ENCODE results near the gene CBX5.
A peak's percentile ranks its signal among the peaks of the same experiment; 100 is the strongest.
"Not testable (repeated sequence)": the region's sequence is repeated elsewhere in the genome, so short reads cannot be mapped to it uniquely, and the experiment has no call there.

CBX5 gene

DNA sequence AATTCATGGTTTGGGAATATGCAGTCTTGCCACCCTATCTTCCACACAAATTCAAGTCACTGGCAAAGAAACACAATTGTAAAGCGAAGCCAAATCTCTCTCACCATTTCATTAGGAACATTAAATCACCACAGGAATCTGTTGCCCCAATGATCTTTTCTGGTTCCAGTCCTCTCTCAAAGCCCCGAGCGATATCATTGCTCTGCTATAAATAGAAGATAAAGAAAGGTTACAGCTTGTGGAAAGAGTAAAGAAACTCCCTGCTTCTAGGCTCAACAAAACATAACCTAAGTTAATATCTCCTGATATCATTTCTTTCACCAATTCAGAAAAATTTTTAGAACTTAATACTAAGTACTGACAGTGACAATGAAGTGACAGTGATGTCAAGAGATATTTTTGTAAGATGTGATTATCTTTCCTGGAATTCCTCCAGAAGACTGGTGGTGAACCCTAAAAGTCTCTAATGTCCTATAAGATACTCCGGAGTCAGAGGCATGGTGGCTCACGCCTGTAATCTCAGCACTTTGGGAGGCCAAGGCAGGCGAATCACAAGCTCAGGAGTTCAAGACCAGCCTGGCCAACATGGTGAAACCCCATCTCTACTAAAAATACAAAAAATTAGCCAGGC is 33.8 kb downstream of the CBX5 start:
- Histone ChIP-seq H3K4me3 (ENCODE audit: low read depth, low read length) (no peak overlapping the region), H3K4me1 (peaks cover 10% of the 10 kb centered on the region), H3K9me3 (no peaks in the 10 kb centered on the region), H3K36me3 (peaks cover 83% of the 10 kb centered on the region), H3K27me3 (no peaks in the 10 kb centered on the region)
- no peak for DNase-seq
- TF ChIP-seq, protein P1, sequence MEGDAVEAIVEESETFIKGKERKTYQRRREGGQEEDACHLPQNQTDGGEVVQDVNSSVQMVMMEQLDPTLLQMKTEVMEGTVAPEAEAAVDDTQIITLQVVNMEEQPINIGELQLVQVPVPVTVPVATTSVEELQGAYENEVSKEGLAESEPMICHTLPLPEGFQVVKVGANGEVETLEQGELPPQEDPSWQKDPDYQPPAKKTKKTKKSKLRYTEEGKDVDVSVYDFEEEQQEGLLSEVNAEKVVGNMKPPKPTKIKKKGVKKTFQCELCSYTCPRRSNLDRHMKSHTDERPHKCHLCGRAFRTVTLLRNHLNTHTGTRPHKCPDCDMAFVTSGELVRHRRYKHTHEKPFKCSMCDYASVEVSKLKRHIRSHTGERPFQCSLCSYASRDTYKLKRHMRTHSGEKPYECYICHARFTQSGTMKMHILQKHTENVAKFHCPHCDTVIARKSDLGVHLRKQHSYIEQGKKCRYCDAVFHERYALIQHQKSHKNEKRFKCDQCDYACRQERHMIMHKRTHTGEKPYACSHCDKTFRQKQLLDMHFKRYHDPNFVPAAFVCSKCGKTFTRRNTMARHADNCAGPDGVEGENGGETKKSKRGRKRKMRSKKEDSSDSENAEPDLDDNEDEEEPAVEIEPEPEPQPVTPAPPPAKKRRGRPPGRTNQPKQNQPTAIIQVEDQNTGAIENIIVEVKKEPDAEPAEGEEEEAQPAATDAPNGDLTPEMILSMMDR (IDR thresholded peaks at IDR 0.05; ENCODE audit: low read depth, low read length), result no peak

DNA sequence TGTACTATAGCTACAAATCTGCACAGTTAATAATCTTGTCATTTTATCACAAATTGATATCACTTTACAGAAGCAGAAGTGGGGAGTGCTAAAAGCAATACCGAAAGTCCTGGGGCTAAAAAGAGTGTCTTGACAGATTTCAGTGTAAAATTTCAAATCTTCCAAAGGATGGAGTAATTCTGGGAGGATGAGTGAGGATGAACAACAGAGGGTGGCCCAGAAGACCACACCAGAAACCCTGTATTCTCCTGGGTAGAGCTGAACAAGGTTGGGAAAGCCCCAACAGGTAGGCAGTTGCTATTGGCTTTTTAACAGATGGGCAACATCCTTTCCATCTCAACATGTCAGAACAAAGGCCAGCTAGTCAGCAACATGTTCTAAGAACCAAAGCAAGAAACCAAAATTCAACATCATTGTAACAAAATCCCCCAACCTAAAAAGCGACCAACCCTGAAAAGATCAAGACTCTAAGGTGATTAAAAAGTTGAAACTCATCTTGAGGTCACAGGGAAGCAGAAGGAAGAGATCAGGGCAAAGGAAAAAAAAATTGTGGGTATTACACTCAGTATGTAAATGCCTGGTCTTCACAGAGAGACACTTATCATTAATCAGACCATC is 38.8 kb downstream of the CBX5 start:
- H3K4me3 ChIP-seq (ENCODE audit: low read depth, low read length), result no peak overlapping the region
- no peaks in the 10 kb centered on the region for H3K27me3 ChIP-seq
- H3K9me3 ChIP-seq, result no peaks in the 10 kb centered on the region
- DNase-seq, result no peak
- TF ChIP-seq, protein P1 (IDR thresholded peaks at IDR 0.05; ENCODE audit: low read depth, low read length), result no peak
- no peaks in the 10 kb centered on the region; the same call in 1 of the 2 replicates for H3K4me1 ChIP-seq
- peaks cover 88% of the 10 kb centered on the region for H3K36me3 ChIP-seq

DNA sequence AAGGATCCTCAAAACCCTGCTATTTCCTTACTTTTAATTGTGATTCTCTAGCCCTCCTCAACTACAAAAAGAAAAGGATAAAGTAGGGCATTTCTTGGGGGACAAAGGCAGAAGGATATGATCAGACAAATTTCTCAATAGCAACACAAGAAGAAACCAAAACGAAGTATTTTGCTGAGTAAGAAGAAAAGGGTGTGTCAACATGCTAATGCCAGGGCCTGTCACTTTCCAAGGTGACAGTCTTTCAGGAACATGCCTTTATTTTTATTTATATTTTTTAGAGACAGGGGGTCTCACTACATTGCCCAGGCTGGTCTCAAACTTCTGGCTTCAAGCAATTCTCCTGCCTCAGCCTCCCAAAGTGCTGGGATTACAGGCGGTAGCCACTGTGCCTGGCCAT is 39.8 kb downstream of the CBX5 start:
- Histone ChIP-seq H3K36me3 (peaks cover 85% of the 10 kb centered on the region), H3K9me3 (no peaks in the 10 kb centered on the region), H3K4me1 (no peaks in the 10 kb centered on the region; the same call in 1 of the 2 replicates), H3K27me3 (no peaks in the 10 kb centered on the region), H3K4me3 (ENCODE audit: low read depth, low read length) (no peak overlapping the region)
- DNase-seq, result no peak
- TF ChIP-seq, protein P1 (IDR thresholded peaks at IDR 0.05; ENCODE audit: low read depth, low read length), result no peak

DNA sequence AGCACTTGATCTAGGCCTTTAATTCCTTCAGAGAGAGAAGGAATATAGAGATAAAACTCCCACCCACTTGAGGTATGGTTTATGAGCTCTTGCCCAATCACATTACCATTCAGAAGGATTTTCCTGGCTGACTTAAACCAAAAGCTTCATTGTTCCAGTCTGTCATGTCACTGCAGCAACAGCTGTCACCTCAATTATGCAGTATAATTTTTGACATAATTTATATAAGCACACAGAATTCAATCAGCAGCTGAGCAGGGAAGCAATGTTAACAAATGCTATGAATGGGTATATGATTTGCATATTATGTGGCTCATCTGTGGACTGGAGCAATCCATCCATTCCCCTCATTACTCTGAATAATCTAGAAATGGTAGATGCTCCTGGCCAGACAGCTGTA is 40.3 kb downstream of the CBX5 start:
- TF ChIP-seq, protein P1 (IDR thresholded peaks at IDR 0.05; ENCODE audit: low read depth, low read length), result no peak
- Histone ChIP-seq H3K4me3 (ENCODE audit: low read depth, low read length) (no peak overlapping the region), H3K9me3 (no peaks in the 10 kb centered on the region), H3K4me1 (no peaks in the 10 kb centered on the region; the same call in 1 of the 2 replicates), H3K27me3 (no peaks in the 10 kb centered on the region), H3K36me3 (peaks cover 83% of the 10 kb centered on the region)
- no peak for DNase-seq

DNA sequence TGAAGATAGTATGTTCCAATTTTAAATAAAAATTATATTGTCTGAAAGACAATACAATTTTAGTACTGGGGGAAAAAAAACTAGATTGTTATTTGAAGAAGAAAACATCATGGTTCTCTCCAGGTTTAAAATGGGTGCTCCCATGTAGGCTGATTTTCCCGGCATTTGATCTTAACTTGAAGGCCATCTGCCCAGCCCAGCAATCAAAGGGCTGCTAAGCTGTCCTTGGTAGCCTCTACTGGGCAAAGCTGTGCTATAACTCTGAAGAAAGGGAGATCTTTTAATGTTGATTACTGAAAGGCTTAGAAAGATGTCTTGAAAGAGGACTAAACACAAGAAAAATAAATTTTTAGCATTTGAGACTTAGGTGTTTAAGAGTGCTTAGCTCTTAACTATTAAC is 41.4 kb downstream of the CBX5 start:
- no peak for DNase-seq
- Histone ChIP-seq H3K36me3 (peaks cover 83% of the 10 kb centered on the region), H3K4me1 (no peaks in the 10 kb centered on the region; the same call in 1 of the 2 replicates), H3K27me3 (no peaks in the 10 kb centered on the region), H3K4me3 (ENCODE audit: low read depth, low read length) (no peak overlapping the region), H3K9me3 (no peaks in the 10 kb centered on the region)
- TF ChIP-seq, protein P1 (IDR thresholded peaks at IDR 0.05; ENCODE audit: low read depth, low read length), result no peak

DNA sequence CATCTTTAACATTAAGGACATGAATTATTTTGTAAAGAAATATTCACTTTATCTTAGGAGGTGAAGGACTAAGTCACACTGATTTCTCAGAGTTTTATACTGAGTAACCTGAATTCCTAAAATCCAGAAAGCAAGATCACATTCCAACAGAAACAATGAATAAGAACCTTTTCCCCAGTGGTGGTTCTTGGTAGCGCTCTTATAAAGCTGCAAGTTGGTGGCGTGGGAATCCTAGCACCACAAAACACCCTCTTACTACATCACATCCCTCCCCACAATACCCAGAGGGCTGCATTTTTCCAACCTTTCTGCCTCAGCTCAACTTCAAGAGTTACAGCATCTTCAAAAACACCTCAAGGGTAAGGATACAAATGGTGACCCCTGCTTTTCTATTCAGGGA is 47.1 kb downstream of the CBX5 start:
- no peak overlapping the region for H3K4me3 ChIP-seq (ENCODE audit: low read depth, low read length)
- TF ChIP-seq, protein P1 (IDR thresholded peaks at IDR 0.05; ENCODE audit: low read depth, low read length), result peak; percentile 28
- DNase-seq, result no peak

DNA sequence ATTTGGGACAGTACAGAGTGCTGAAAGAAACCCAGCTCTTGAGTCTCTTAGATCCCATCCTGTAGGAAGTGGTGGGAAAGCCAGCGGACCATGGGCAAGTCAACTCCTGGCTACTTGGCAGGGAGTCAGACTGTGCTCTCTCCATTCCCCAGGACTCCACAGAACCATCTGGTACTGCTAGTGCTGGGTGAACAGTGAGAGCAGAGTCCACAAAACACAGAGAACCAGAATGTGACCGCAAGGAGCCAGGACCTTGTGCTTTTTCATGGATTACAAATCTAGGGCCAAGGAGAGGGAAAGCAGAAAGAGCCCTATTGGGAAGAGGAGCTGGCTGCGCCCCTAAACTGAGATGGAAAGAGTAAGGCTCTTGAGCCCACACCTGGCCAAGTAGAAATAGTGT is 48.7 kb downstream of the CBX5 start:
- not testable (repeated sequence) for H3K27me3 ChIP-seq; H3K9me3 ChIP-seq; H3K4me1 ChIP-seq; H3K4me3 ChIP-seq (ENCODE audit: low read depth, low read length); DNase-seq
- peaks cover 33% of the 10 kb centered on the region for H3K36me3 ChIP-seq

More for the DNA sequence above, 47.1 kb downstream of the CBX5 start:
- Histone ChIP-seq H3K4me1 (no peaks in the 10 kb centered on the region; the same call in 1 of the 2 replicates), H3K9me3 (no peaks in the 10 kb centered on the region), H3K36me3 (peaks cover 48% of the 10 kb centered on the region), H3K27me3 (no peaks in the 10 kb centered on the region)

All from BE2C (cell line).